Stomach (tissue), 4 donors: Measurements from ENCODE around the gene BCR.

ENCODE experiments used
- EP300 ChIP-seq: sonication (generic); formaldehyde crosslinking; IDR thresholded peaks from one replicate; pipeline ENCODE4 v1.6.1; 2017; ENCODE audit warnings: antibody characterized with exemption
- POLR2A ChIP-seq, 4 donors: fragments of 450-650 bp; IDR thresholded peaks; one replicate each; pipeline ENCODE4 v1.6.1; 2016; ENCODE audit warnings: antibody characterized with exemption in 4 of 4, control low read depth in 2 of 4, mild to moderate bottlenecking in 1 of 4, moderate library complexity in 1 of 4
- POLR2AphosphoS5 ChIP-seq, 3 donors: sonication (generic); formaldehyde crosslinking; IDR thresholded peaks; one replicate each; pipeline ENCODE4 v1.6.1; 2016; ENCODE audit warnings: antibody characterized with exemption in 3 of 3
- TF ChIP-seq, protein P1 (sequence below), 7 experiments: fragments of 450-650 bp in 4 of 7; fragments of 200-600 bp in 3 of 7; sonication (generic) in 3 of 7; IDR thresholded peaks; one replicate each; pipeline ENCODE4 v1.5.1; 2016 to 2019; ENCODE audit warnings: antibody characterized with exemption in 7 of 7, control low read depth in 2 of 7, mild to moderate bottlenecking in 1 of 7

DNA sequence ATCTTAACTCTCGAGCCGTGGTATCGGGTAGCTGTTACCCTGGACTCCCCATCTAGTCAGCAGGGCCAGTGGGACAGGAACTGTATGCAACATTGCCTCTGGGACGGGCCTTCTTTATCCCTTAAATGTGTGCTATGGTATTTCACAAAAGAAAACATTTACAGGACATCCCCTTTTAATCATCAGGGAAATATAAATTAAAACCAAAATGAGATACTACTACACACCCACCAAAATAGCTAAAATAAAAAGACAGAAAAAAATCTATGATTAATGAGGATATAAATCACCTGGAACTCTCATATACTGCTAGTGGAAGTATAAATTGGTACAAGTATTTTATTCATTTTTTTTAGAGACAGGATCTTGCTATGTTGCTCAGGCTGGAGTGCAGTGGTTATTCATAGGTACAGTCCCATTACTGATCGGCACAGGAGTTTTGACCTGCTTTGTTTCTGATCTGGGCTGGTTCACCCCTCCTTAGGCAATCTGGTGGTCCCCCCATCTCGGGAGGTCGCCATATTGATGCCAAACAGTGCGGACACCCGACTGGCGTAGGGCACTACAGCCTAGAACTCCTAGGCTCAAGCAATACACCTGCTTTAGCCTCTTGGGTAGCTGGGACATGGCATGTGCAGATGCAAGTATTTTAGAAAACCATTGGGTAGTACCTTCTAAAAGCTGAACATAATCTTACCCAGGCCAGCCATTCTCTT, 47.8 kb upstream of the BCR start:
- TF ChIP-seq, protein P1, sequence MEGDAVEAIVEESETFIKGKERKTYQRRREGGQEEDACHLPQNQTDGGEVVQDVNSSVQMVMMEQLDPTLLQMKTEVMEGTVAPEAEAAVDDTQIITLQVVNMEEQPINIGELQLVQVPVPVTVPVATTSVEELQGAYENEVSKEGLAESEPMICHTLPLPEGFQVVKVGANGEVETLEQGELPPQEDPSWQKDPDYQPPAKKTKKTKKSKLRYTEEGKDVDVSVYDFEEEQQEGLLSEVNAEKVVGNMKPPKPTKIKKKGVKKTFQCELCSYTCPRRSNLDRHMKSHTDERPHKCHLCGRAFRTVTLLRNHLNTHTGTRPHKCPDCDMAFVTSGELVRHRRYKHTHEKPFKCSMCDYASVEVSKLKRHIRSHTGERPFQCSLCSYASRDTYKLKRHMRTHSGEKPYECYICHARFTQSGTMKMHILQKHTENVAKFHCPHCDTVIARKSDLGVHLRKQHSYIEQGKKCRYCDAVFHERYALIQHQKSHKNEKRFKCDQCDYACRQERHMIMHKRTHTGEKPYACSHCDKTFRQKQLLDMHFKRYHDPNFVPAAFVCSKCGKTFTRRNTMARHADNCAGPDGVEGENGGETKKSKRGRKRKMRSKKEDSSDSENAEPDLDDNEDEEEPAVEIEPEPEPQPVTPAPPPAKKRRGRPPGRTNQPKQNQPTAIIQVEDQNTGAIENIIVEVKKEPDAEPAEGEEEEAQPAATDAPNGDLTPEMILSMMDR (IDR thresholded peaks at IDR 0.05), result no peak
- TF ChIP-seq POLR2AphosphoS5 (IDR thresholded peaks at IDR 0.05) (no peak), POLR2A (IDR thresholded peaks at IDR 0.05) (no peak), EP300 (no peak)
